Measurements from ENCODE around the gene PYGO2.

GRCh38 chr1:154963643-154964042 is 2.1 kb upstream of the PYGO2 start:
- TF ChIP-seq CTCF (IDR thresholded peaks at IDR 0.05; ENCODE audit: low read depth, low read length) (no peak), POLR2A (IDR thresholded peaks at IDR 0.05; ENCODE audit: extremely low read depth, insufficient read length) (no peak), MAX (IDR thresholded peaks at IDR 0.05; ENCODE audit: low read depth, low read length) (no peak), MYC (IDR thresholded peaks at IDR 0.05; ENCODE audit: low read depth, low read length) (no peak)
